HTERT RPE-1 (cell line): ENCODE data around the gene PRR23C.

Source experiments
- in situ Hi-C: fragments of 300-500 bp; cut with MboI; formaldehyde crosslinking; loops from 4 replicates; pipeline ENCODE4 v1.14.3; 2020; ENCODE audit warnings: low sequenced_read_pairs

Gene PRR23C

DNA sequence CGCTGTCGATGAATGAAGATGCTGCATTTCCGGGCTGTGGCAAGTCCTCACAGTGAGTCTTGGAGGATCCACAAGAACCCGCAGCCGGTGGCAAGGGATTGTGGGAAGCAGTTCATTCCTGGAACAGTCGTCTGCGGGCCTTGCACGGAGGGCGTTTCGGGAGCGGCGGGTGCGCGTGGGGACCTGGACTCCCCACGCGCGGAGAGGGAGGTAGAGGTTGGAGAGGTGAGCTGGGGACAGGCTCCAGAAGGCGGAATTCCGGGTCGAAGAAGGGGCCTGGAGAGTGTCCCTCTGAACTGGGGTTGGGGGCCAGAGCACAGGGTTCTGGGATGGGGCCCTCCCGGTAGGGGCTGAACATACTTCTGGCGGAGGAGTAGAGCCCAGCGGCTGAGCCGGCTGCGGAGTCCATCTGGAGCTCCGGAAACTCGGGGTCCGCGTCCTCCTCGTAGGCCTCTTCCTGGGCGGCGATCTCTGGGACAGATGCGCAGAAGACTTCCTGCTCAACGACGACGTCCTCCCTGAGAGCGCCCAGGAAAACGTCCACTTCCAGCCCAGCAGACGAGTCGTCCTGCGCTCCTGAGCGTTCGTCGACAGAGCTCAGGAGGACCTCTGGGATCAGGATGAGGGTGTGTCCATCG lies 39.2 kb downstream of the PRR23C start:
- in situ Hi-C loops = no loop called here

- in situ Hi-C loops = no loop called here
Observed at GRCh38 chr3:138995706-138996105, 49.0 kb downstream of the PRR23C start.
